Measurements from ENCODE around the gene GRM1. TPM values are rescaled to one million over a fixed set of nuclear protein-coding genes. Genes with fewer than 3 reads are reported as not detected.

The GRM1 gene
- total and polyA plus RNA-seq, 9 of the 15 experiments (the other 6 are each of a cell fraction or from before 2014, with no cell fraction given): not detected

GRCh38 chr6:146381486-146381885, 352.6 kb downstream of the GRM1 start (continued):
- TF ChIP-seq REST (IDR thresholded peaks at IDR 0.05; ENCODE audit: borderline replicate concordance) (0 out of 2 replicates have a peak, but pooled peaks have one; percentile 10), REST (CRISPR knock-in tag; IDR thresholded peaks at IDR 0.05; ENCODE audit: low read depth) (no peak), CGGBP1 (CRISPR knock-in tag; IDR thresholded peaks at IDR 0.05) (no peak), NUFIP1 (IDR thresholded peaks at IDR 0.05; ENCODE audit: partially characterized antibody) (no peak)
